GM18873 (cell line): Measurements from ENCODE around the gene RCCD1.
"Not testable (repeated sequence)": the region's sequence is repeated elsewhere in the genome, so short reads cannot be mapped to it uniquely, and the experiment has no call there.

Experiments
- ATAC-seq: cut with Tn5 transposase; IDR thresholded peaks from one replicate; pipeline ENCODE4 v1.9.1; 2021; ENCODE audit warnings: mild to moderate bottlenecking, moderate library complexity, moderate number of reproducible peaks; ENCODE audit not compliant: unreplicated experiment, low FRiP score

RCCD1 gene

DNA sequence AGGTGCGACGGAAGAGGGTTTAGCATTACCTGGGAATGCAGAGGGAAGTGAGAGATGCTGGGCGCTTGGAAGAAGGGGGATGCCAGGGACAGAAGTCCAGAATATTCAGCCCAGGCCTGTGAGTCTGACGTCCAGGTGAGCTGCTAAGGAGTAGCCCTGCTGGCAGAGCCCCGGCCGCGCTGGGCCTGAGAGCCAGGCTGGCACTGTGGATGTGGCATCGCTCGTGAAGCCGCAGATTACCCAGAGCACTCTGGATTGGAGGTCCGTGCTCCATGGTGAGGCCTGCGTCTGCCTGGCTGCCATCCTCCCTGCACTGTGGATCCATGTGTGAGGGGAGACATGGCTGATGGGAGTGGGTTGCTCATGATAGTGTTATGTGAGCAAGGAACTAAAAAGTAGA is 37.1 kb upstream of the RCCD1 start:
- no peak for ATAC-seq

DNA sequence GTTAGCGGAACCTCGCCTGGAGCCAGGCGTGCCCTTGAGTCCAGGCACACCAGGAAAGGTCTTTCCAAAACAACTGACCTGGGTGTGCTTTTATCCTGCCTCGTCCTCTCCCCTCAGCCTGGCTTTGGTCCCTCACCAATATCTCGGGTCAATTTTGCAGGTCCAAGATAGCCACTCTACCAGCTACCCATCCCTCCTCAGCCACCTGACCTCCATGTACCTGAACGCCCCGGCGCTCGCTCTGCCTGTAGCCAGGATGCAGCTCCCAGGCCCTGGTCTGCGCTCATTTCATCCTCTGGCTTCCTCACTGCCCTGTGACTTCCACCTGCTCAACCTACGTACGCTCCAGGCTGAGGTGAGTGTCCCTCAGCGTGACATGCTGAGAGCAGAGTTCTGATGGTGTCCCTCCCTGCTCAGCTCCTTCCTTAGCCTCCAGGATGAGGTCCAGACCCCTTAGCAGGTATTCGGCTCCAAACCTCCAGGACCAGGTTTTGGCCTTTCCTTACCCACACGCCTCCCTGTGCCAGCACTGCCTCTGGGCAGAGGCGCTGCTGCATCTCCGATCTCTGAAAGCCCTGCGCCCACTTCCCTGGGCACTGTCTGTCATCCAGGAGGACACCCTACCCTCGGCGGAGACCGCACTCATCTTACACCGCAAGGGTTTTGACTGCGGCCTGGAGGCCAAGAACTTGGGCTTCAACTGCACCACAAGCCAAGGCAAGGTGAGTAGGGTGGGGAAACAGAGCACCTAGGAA is 36.5 kb upstream of the RCCD1 start:
- ATAC-seq = no peak

DNA sequence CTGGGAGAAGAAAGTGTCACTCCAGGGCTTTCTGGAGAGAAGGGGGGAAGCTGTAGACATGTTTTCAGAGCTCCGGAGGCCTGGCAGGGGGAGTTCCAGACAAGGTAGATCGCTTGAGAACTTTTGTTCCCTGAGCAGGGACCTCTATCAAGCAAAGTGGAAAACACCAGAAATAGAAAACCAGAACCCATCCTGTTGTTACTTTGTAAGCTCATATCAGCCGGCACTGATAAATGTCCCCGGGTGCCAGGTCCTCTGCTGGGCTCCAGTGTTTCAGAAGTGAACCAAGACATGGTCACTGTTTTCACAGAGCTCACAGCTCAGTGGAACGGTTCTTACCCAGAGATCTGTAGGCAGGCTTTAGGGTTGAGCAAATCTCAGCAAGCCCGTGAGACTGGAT is 35.8 kb upstream of the RCCD1 start:
- ATAC-seq = no peak

DNA sequence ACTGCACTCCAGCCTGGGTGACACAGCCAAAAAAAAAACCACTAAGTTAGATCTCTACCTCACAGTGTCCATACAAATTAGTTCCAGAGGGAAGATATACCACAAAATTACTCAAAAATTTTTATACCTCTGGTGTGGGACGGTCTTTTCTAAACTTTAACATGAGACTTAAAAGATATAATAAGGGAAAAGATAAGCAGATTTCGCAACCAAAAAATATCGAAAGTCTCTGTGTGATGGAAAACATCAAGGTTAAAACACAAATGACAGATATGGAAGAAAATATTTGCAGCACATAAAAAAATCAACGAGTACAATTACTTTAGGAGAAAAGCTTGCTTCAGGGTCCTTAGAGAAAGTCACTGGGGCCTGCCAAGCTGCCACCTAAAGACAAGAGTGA is 32.8 kb upstream of the RCCD1 start:
- no peak for ATAC-seq

DNA sequence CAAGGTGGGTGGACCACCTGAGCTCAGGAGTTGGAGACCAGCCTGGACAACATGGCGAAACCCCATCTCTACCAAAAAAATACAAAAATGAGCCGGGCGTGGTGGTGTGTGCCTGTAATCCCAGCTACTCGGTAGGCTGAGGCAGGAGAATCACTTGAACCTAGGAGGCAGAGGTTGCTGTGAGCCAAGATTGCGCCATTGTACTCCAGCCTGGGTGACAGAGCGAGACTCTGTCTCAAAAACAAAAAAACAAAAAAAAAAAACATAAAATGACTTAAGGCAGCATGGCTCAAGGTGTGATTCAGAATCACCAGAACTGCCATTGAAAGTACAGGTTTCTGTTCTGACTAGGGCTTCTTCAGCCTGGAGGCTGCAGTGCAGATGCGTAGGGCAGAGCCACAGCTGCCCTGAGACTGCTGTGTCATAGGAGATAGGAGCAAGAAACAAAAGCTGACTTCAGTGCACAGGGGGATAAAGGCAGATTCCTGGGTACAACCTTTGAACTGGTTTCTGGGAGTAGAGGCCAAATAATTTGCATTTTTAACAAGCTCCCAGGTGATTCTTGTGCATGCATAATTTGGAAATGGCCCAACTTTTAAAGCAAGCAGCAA is 31.9 kb upstream of the RCCD1 start:
- ATAC-seq = peak; percentile 80

DNA sequence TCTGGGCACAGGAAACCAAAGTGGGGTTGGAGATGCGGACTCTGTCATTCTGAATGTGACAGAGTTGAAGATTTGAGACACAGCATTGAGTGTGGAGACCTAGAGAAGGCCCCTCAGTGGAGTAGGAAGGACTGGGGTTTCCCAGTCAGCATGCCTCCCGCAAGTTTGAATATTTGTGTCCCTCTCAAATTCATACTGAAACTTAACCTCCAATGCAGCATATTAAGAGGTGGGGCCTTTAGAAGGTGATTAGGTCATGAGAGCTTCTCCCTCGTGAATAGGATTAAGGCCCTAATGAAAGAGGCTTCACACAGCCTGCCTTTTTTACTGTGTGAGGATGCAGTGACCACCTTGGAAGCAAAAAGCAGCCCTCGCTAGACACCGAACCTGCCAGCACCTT is 30.3 kb upstream of the RCCD1 start:
- ATAC-seq = peak; percentile 62

DNA sequence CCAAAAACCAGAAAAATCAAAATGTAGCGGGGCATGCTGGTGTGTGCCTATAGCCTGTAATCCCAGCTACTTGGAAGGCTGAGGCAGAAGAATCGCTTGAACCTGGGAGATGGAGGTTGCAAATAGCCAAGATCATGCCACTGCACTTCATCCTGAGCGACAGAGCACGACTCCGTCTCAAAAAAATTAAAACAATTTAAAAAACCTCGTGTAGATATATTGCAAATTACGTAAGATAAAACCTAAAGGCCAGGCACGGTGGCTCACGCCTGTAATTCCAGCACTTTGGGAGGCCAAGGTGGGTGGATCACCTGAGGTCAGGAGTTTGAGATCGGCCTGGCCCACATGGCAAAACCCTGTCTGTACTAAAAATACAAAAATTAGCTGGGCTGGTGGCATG is 27.9 kb upstream of the RCCD1 start:
- not testable (repeated sequence) for ATAC-seq

DNA sequence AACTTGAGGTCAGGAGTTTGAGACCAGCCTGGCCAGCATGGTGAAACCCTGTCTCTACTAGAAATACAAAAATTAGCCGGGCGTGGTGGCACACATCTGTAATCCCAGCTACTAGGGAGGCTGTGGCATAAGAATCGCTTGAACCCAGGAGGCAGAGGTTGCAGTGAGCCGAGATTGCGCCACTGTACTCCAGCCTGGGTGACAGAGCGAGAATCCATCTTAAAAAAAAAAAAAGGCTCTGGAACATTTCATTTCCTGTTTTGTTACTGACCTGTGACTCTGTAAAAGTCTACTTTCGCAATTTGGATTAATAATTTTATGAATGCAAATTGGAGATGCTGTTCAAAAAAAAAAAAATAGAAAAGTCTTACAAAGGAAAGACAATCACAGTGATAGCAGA is 26.6 kb upstream of the RCCD1 start:
- ATAC-seq = not testable (repeated sequence)

DNA sequence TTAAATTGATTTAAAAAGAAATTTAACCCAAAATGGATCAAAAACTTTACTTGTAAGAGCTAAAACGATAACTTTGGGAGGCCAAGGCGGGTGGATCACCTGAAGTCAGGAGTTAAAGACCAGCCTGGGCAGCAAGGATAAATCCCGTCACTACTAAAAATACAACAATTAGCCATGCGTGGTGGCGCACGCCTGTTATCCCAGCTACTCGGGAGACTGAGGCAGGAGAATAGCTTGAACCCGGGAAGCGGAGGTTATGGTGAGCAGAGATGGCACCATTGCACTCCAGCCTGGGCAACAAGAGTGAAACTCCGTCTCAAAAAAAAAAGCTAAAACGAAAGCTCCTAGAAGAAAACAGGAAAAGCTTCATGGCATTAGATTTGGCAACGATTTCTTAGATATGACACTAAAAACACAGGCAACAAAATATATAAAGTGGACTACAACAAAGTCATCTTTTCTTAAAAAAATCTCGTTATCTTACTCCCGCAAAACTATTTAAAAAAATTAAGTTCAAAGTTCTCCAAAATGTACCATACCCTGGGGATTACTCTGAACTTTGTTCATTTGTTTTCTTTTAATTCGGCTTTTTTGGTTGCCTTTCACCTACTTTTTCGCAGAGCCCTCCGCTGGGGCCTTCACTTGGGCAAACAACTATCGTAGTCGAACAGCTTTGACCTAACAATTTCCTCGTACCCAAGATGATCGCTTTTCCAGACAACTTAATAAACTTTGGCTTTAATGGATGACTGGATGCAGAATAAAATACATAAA is 25.3 kb upstream of the RCCD1 start:
- no peak for ATAC-seq

DNA sequence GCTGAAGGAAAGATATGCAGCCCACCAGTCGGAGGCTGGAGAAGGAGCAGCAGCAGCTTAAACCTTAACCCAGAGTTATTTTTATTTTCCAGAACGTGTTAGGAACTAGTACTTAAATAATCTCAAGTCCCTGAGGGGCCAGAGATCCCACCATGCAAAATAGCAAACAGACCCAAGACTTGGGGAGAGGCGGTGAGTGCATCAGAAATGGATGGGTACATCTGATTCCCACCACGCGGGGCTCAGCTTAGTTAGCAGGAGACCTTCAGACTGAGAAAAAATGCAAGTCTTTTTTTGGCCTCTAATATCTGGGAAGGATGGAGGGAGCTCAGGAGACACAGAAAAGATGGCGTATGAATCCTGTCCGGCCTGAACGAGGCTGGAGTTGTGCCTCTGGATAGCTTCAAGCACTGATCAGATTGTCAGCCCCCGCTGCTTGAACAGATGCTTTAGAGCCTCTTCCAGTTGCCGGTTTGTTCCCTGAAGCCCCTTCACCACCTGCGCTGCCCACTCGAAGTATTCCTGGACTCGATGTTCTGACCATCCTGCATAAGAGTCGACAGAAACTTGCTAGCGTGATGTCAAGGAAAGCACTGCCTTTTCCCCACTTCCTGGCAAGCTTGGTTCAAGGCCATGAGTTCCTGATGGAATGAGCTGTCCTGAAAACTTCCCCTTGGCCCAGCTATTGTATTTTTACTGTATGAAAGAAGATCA is 23.7 kb upstream of the RCCD1 start:
- ATAC-seq = no peak

DNA sequence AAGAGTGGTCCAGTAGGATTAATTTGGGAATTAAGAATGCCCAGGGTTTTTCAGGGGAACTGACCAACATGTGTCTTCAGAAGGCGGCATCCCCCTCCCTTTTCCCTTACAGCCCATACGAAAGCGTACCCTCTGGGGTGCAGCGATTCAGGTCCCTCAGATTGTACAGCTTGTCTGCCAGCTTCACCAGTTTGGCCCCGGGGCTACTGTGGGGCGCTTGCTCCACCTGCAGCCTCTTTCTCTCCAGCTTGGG is 23.2 kb upstream of the RCCD1 start:
- no peak for ATAC-seq

DNA sequence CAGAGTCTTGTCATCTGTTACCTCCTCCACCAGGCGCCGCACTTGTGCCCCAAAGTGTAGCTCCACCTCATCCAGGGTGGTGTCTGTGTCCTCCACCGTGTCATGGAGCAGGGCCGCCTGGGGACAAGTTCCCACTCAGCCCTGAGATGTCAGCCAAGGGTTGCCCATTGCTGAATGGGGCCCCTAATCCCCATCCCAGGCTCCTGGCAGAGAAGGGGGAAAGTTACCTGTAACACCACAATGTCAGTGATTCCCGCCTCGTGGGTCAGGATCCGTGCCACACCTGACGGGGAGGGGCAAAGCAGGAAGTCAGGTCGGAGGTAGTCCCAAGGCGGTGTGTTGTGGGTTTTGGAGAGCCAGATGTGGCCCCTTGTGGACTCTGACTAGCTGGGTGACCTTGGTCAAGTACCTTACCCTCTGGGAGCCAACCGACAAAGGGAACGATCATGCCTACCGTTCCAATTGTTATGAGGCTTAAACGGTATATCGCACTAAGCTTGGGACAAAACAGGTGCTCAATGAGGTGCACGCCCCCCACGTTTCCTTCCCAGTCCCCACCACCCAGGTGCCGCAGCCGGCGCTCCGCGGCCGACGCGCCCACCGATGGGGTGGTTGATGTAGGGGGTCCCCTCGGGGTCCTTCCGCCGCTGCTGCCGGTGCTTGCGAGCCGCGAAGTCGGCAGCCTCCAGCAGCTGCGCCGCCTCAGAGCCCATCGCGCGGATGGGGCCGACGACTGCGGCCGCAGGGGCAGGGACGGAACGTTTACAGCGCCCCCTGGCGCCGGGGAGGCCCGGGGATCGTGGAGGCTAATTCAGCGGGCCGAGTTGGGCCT is 22.6 kb upstream of the RCCD1 start, which contains the start of gene HDDC3:
Gene HDDC3, minus strand, starts transcription at position 722 of the 832 bp plus-strand sequence. Its CDS starts 9 bp downstream, at position 713.
- ATAC-seq = peak; percentile 48

DNA sequence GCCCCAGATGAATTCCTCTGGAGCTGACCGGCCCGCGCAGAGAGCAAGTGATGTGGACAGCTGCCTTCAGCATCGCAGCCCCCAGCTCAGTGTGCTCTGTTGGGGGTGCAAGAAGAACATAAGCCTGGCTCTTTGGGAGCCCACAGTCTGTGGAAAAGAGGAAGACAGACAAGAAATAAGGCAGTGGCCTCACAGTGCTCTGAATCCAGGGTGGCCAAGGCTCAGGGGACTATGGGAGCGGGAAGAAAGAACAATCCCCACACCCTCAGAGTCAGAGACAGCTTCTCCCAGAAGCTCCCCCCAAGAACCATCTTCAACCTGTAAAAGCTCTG is 22.1 kb upstream of the RCCD1 start:
- no peak for ATAC-seq

DNA sequence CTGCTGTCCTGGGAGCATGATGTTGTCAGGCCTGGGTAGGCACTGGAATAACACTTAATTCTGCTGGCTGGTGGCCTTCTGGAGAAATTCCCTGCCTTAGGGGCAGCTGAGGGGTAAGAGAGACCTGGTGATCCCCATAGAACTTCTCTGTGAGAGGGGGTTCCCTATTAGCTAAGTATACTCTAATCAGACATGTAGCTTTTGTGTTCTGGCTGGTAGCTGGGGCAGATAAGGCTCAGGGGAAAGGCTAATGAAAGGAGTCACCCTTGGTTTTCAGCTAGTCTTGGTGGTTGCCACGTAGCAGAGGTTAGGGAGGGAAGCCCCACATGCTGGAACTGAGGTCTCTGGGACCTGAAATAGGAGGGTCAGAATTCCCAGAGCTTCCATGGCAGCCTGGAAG is 21.4 kb upstream of the RCCD1 start:
- ATAC-seq = no peak

DNA sequence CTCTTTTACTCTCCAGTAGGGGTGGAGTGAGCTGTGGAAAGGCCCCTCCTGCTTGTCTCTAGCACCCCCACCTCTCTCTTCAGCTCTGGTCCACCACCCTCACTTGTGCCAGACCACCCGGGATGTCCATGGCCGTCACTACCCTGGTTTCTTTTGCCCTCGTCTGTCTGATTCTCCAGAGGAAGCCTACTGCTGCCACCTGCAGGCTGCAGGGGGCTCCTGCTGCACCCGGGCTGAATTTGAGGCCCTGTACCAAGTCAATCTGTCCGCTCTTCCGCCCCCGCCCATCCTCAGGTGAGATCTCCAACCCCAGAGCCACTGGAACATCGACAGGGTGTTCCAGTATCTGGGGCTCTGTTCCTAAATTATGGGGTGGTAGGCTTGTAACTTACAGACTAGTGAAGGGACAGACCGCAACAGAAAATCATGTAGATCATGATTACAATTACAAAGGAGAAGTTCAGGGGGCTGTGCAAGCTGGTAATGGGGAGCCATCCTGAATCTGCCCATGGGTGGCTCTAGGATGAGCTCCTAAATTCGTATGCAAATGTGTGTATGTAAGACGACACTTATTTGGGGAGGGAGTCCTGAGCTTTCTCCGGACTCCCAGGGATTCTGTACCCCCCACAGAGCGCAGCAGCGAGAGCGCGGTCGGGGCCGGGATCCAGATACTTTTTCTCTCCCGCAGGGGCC is 20.3 kb upstream of the RCCD1 start:
- no peak for ATAC-seq

DNA sequence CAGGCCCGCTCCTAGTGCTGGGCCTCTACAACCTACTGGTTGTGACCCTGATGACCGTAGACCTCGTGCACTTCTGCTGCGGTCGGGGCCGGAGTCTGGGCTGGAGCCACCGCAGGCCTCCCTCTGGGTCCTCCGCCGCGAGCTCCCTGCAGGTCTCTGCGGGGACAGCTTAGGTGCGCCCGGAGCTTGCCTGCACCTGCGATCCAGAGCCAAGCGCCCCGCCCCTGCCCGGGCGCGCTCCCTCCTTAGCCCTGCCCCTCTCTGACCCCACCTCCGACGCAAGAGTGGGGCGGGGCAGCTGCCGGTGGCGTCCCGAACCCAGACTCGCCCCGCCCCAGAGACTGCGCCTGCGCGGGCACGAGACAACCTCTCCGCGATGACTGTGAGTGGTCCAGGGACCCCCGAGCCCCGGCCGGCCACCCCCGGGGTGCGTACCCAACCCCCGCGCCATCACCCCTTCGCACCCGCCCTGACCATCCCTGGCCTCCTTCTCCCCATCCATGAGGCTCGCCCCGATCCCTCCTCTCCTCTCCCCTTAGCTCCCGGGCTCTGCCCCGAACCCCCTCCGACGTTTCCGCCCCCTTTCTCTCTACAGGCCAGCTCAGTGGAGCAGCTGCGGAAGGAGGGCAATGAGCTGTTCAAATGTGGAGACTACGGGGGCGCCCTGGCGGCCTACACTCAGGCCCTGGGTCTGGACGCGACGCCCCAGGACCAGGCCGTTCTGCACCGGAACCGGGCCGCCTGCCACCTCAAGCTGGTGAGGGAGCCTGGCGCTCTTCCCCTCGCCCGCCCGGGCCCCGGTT is 19.5 kb upstream of the RCCD1 start, which contains the start of gene UNC45A:
Gene UNC45A, plus strand, starts transcription at position 337 of the 803 bp plus-strand sequence. Its CDS starts 40 bp downstream, at position 377.
- ATAC-seq = peak; percentile 41

DNA sequence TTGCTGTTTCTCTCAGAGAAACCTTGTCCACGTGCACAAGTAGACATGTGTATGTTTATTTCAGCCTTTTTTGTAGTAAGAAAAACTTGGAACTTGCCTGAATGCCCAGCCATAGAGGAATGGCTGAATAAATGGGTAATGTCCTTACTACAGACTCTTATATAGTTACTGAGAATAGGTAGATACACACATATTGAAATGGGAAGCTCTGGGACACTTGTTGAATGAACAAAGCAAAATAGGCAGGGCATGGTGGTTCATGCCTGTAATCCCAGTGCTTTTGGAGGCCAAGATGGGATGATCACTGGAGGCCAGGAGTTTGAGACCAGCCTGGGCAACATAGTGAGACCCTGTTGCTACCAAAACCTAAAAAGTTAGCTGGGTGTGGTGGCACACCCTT is 17.9 kb upstream of the RCCD1 start:
- no peak for ATAC-seq

DNA sequence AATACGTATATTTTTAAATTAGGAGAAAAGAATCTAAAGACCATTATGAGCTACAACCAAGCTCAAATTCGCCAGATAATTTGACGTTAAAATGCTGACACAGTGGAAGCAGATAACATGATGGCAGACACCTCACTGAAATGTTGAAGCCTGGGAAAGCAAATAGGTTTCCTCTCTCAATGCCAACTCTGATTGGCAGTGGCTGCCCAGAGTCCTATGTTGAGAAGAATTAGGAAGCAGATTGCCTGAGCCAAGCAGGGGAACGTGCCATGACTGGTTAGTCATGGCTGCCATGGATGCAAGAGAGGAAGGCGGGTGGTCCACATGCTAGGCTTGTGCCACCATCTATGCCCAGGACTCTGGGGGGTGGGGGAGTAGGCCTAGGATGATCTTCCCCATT is 16.4 kb upstream of the RCCD1 start:
- ATAC-seq = no peak

DNA sequence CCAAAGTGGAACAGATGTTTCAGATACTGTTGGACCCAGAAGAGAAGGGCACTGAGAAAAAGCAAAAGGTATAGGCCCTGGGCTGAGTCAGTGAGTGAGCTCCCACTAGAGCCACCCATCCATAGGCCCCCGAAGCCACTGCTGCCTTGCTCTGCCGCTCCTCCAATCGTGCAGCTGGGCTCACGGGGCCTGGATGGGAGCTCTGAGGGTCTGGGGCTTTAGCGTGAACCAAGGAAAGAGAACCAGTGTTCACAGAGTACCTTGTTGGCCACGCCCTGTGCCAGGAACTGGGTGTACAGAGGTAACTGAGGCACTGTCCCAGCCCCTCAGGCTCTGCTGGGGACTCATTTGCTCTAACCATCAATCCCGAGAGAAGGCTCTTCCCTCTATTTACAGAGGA is 14.9 kb upstream of the RCCD1 start:
- no peak for ATAC-seq
